DND-41 (cell line): ENCODE measurements around the gene R3HDM4.

Source experiments
- ATAC-seq: fragments of 200-7000 bp; cut with Tn5 transposase; 3 replicates; pipeline ENCODE4 v1.9.1; 2021; ENCODE audit warnings: low read depth; ENCODE audit not compliant: insufficient read depth
- DNase-seq: peaks from one replicate; pipeline ENCODE4 v3.0.0-alpha.2; 2020
- H2AFZ ChIP-seq: 2 replicates; pipeline ENCODE4 v1.6.0; 2012; ENCODE audit warnings: low read depth, low read length
- H3K27ac ChIP-seq: 2 replicates; pipeline ENCODE4 v1.5.1; 2012; ENCODE audit warnings: low read length, inconsistent platforms
- H3K27me3 ChIP-seq: fragments of 200-600 bp; sonication (generic); 2 replicates; pipeline ENCODE4 v1.6.0; 2012; ENCODE audit warnings: low read length, mild to moderate bottlenecking, inconsistent platforms; ENCODE audit not compliant: insufficient read depth, poor library complexity
- H3K36me3 ChIP-seq: 2 replicates; pipeline ENCODE4 v1.5.1; 2012; ENCODE audit warnings: low read length, inconsistent platforms; ENCODE audit not compliant: insufficient read depth
- H3K4me1 ChIP-seq: 2 replicates; pipeline ENCODE4 v1.5.1; 2012; ENCODE audit warnings: mild to moderate bottlenecking, low read length; ENCODE audit not compliant: insufficient read depth
- H3K4me2 ChIP-seq: 2 replicates; pipeline ENCODE4 v1.6.0; 2012; ENCODE audit warnings: mild to moderate bottlenecking, moderate library complexity, low read length, inconsistent platforms; ENCODE audit not compliant: insufficient read depth
- H3K4me3 ChIP-seq, 2 experiments: fragments of 200-600 bp in 1 of 2; shearing (Covaris generic) in 1 of 2; 2 replicates each; pipeline ENCODE4 v1.5.1; 2012 to 2016; ENCODE audit warnings: inconsistent platforms in 2 of 2, low read length in 2 of 2, mild to moderate bottlenecking in 2 of 2, low read depth in 1 of 2, moderate library complexity in 1 of 2
- H3K79me2 ChIP-seq: 2 replicates; pipeline ENCODE4 v1.6.0; 2012; ENCODE audit warnings: low read length, inconsistent platforms; ENCODE audit not compliant: insufficient read depth
- H3K9ac ChIP-seq: 2 replicates; pipeline ENCODE4 v1.6.0; 2012; ENCODE audit warnings: low read depth, mild to moderate bottlenecking, inconsistent platforms, low read length, moderate library complexity
- H3K9me3 ChIP-seq: 2 replicates; pipeline ENCODE4 v1.5.1; 2012; ENCODE audit warnings: low read length, moderate library complexity, mild to moderate bottlenecking, inconsistent platforms; ENCODE audit not compliant: insufficient read depth, severe bottlenecking
- H4K20me1 ChIP-seq: 2 replicates; pipeline ENCODE4 v1.6.0; 2012; ENCODE audit warnings: low read length; ENCODE audit not compliant: insufficient read depth
- EZH2 ChIP-seq: IDR thresholded peaks from 3 replicates; pipeline ENCODE4 v1.6.1; 2012; ENCODE audit warnings: borderline replicate concordance, low read depth, mild to moderate bottlenecking, moderate library complexity, low read length, inconsistent platforms; ENCODE audit not compliant: severe bottlenecking
- TF ChIP-seq, protein P1 (sequence below): IDR thresholded peaks from 2 replicates; pipeline ENCODE4 v1.5.1; 2012; ENCODE audit warnings: borderline replicate concordance, low read length, moderate library complexity, mild to moderate bottlenecking; ENCODE audit not compliant: poor library complexity, severe bottlenecking; ENCODE audit errors: extremely low read depth

R3HDM4 gene

DNA sequence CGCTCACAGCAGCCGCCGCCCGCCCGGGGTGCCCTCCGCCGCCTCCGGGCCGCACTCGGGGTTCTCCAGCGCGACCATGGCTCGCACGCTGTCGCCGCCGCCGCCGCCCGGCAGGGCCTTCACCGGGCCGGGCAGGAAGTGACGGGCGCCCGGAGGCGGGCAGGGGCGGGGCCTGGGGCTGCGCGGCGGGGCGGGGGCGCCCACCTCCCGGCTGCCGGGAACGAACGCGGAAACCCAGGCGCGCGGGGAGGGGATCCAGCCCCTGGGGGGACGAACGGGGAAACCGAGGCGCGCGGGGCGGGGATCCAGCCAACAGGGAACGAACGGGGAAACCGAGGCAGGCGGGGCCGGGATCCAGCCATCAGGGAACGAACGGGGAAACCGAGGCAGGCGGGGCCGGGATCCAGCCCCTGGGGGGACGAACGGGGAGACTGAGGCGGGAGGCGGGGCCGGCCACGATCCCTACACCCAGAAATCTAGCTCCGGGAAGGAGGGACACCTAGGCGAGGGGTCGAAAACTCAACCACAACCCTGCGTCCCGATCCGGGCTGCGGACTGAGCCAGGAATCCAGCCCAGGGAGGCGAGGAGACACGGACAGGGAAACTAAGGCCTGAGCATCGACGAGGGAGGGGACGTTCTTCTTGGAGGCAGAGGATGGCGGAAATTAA, at the start of gene R3HDM4:
R3HDM4 (minus strand) TSS at position 140 of the 669 bp plus-strand sequence; CDS start at position 78, 62 bp downstream.
- Histone ChIP-seq H3K27ac (peak within 1 kb of the TSS; percentile 83), H3K79me2 (peaks cover 39% of the 10 kb centered on the region), H3K9me3 (no peaks in the 10 kb centered on the region), H3K36me3 (no peaks in the 10 kb centered on the region; the same call in 1 of the 2 replicates), H3K4me2 (peak within 1 kb of the TSS; percentile 82), H3K27me3 (no peaks in the 10 kb centered on the region), H3K4me3 (peak within 1 kb of the TSS; percentile 66 to 83; a peak in 3 of 4 replicates), H3K9ac (peak within 1 kb of the TSS; percentile 91), H4K20me1 (peaks cover 3% of the 10 kb centered on the region), H3K4me1 (peaks cover 11% of the 10 kb centered on the region), H2AFZ (peak within 1 kb of the TSS; percentile 90)
- DNase-seq (peak; percentile 83), ATAC-seq (peak; percentile 95)
- no peak for TF ChIP-seq EZH2

DNA sequence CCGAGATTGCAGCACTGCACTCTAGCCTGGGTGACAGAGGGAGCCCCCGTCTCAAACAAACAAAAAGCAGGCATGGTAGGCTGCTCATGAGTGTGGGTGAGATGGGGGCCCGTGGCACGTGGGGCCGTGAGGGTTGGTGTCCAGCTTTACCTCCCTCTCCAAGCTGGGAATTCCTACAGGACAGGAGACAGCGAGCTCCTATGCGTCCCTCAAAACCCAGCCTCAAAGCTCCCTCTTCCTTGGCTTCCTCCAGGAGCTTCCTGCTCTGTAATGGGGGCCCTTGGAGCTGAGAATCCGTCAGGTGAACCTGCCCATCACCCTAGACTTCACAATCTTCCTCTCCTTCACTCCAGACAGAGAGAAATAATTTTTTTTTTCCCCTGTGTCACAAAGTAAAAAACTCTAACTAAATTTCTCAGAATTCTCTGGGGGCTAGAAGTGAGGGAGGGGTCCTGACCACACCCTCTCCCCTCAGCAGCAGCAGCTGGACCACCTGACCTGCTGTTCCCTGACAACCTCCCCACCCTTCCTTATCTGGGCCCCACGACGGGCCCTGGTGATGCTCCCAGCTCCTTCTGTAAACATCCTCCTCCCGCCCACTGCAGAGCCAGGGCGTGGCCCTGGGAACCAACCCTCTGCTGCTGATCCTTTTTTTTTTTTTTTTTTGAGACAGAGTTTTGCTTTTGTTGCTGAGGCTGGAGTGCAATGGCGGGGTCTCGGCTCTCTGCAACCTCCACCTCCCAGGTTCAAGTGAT, 49.0 kb upstream of the R3HDM4 start:
- peaks cover 52% of the 10 kb centered on the region for H3K36me3 ChIP-seq
- no peak for ATAC-seq
- H3K4me1 ChIP-seq: no peaks in the 10 kb centered on the region
- no peaks in the 10 kb centered on the region for H3K9me3 ChIP-seq
- H4K20me1 ChIP-seq: peaks cover 13% of the 10 kb centered on the region
- no peak overlapping the region for H3K4me3 ChIP-seq
- H3K9ac ChIP-seq: no peak overlapping the region
- TF ChIP-seq EZH2: no peak
- TF ChIP-seq, protein P1, sequence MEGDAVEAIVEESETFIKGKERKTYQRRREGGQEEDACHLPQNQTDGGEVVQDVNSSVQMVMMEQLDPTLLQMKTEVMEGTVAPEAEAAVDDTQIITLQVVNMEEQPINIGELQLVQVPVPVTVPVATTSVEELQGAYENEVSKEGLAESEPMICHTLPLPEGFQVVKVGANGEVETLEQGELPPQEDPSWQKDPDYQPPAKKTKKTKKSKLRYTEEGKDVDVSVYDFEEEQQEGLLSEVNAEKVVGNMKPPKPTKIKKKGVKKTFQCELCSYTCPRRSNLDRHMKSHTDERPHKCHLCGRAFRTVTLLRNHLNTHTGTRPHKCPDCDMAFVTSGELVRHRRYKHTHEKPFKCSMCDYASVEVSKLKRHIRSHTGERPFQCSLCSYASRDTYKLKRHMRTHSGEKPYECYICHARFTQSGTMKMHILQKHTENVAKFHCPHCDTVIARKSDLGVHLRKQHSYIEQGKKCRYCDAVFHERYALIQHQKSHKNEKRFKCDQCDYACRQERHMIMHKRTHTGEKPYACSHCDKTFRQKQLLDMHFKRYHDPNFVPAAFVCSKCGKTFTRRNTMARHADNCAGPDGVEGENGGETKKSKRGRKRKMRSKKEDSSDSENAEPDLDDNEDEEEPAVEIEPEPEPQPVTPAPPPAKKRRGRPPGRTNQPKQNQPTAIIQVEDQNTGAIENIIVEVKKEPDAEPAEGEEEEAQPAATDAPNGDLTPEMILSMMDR: no peak
- H3K27me3 ChIP-seq: no peaks in the 10 kb centered on the region
- no peak overlapping the region for H3K4me2 ChIP-seq
- no peak overlapping the region for H3K27ac ChIP-seq
- no peak overlapping the region for H2AFZ ChIP-seq
- peak; percentile 14 for DNase-seq
- H3K79me2 ChIP-seq: no peaks in the 10 kb centered on the region; the same call in 1 of the 2 replicates

DNA sequence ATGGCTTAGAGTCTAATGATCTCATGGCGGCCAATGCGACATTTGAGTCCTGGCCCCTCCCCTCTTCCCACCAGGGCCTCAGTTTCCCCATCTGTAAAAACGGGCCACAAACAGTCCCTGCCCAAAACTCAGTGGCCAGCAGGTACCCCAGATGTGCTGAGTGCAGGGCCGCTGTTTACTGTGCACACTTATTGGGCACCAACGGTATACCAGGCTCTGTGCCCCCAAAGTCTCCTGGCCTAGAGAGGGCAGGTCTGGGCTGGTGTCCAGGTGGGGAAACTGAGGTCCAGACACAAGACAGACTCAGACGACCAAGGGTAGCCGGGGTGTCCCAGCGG, 47.6 kb upstream of the R3HDM4 start:
- H3K4me1 ChIP-seq: no peaks in the 10 kb centered on the region
- DNase-seq (no peak), ATAC-seq (no peak)
- H4K20me1 ChIP-seq: peaks cover 25% of the 10 kb centered on the region
- H3K27ac ChIP-seq: no peak overlapping the region
- H3K4me3 ChIP-seq: no peak overlapping the region
- peaks cover 46% of the 10 kb centered on the region for H3K36me3 ChIP-seq
- H3K9ac ChIP-seq: no peak overlapping the region
- no peaks in the 10 kb centered on the region for H3K27me3 ChIP-seq
- H3K4me2 ChIP-seq: no peak overlapping the region
- no peak overlapping the region for H2AFZ ChIP-seq
- H3K9me3 ChIP-seq: no peaks in the 10 kb centered on the region
- H3K79me2 ChIP-seq: peaks cover 7% of the 10 kb centered on the region
- no peak for TF ChIP-seq EZH2
- TF ChIP-seq, protein P1: no peak

DNA sequence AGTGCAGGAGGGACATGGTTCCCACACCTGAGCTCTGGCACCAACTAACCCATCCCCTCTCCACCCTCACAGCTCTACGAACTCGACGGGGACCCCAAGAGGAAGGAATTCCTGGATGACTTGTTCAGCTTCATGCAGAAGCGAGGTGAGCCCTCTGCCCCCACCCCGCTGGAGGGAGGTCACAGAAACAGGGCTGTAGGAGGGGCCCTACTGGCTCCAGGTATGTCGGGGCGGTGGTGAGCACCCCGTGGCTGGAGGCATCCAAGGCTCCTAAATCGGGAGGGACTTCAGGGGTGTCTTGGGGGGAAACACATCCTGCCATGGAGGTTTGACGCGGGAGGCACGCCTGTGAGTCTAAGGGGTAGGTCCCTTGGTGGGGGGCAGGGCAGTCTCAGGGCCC, 47.0 kb upstream of the R3HDM4 start:
- no peak overlapping the region for H3K4me2 ChIP-seq
- no peak overlapping the region for H3K4me3 ChIP-seq
- no peak overlapping the region for H3K9ac ChIP-seq
- H3K27me3 ChIP-seq: no peaks in the 10 kb centered on the region
- H3K4me1 ChIP-seq: no peaks in the 10 kb centered on the region
- DNase-seq (no peak), ATAC-seq (no peak)
- H3K9me3 ChIP-seq: no peaks in the 10 kb centered on the region
- no peak overlapping the region for H2AFZ ChIP-seq
- peaks cover 29% of the 10 kb centered on the region for H4K20me1 ChIP-seq
- H3K79me2 ChIP-seq: peaks cover 12% of the 10 kb centered on the region
- no peak overlapping the region for H3K27ac ChIP-seq
- peaks cover 41% of the 10 kb centered on the region for H3K36me3 ChIP-seq
- TF ChIP-seq EZH2: no peak
- TF ChIP-seq, protein P1: no peak
